Measurements from ENCODE around the gene POLK.
A peak's percentile ranks its signal among the peaks of the same experiment; 100 is the strongest.
"Not testable (repeated sequence)": the region's sequence is repeated elsewhere in the genome, so short reads cannot be mapped to it uniquely, and the experiment has no call there.

POLK gene

DNA sequence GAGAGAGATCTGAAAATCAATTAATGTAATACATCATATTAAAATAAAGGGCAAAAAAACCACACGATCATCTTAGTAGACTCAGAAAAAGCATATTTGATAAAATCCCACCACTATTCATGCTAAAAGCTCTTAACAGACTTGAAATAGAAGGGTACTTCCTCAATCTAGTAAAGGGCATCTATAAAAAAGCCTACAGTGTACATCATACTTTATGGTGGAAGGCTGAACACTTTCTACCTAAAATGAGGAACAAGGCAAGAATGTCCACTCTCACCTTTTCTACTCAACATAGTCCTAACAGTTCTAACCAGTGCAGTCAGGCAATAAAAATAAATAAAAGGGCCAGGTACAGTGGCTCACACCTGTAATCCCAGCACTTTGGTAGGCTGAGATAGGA is 38.9 kb downstream of the POLK start:
- DNase-seq (ENCODE audit: low read depth in 3 of 3), result no peak

DNA sequence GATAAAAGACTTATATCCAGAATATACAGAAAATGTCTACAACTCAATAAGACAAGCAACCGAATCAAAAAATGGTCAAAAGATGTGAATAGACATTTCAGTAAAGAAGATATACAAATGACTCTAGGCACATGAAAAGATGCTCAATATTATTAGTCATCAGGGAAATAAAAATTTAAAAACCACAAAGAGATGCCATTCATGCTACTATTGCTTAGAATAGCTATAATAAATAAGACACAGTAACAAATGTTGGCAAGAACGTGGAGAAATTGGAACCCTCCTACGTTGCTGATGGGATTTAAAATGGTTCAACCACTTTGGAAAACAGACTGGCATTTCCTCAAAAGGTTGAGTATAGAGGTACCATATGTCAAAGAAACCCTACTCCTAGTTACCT is 39.8 kb downstream of the POLK start:
- no peak for DNase-seq (ENCODE audit: low read depth in 3 of 3)

GRCh38 chr5:75552764-75553163 is 41.1 kb downstream of the POLK start:
- DNase-seq (ENCODE audit: low read depth in 3 of 3), result no peak

DNA sequence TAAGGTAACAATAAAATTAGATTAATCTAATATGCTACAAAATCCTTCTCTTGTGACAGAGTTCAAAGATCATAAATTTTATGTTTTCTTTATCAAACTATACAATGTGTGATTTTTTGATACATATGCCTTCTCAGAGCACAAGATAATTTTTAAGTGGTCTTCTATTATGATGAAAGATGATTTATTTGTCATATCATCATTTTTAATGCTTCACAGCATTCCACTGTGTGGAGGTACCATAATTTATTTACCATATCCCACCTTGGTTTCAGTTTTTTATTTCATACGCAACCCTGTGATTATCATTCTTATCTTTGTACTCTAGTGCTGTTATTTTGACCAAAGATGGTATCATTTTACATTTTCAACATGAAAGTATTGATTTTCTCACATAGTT is 41.7 kb downstream of the POLK start:
- DNase-seq (ENCODE audit: low read depth in 3 of 3), result no peak

GRCh38 chr5:75558221-75558620 is 46.5 kb downstream of the POLK start:
- no peak for DNase-seq (ENCODE audit: low read depth in 3 of 3)

- DNase-seq (ENCODE audit: low read depth in 3 of 3), result no peak
These were observed 47.4 kb downstream of the POLK start for GRCh38 chr5:75558981-75559632.

GRCh38 chr5:75560655-75561054 is 49.0 kb downstream of the POLK start:
- not testable (repeated sequence) for DNase-seq (ENCODE audit: low read depth in 3 of 3)

DNA sequence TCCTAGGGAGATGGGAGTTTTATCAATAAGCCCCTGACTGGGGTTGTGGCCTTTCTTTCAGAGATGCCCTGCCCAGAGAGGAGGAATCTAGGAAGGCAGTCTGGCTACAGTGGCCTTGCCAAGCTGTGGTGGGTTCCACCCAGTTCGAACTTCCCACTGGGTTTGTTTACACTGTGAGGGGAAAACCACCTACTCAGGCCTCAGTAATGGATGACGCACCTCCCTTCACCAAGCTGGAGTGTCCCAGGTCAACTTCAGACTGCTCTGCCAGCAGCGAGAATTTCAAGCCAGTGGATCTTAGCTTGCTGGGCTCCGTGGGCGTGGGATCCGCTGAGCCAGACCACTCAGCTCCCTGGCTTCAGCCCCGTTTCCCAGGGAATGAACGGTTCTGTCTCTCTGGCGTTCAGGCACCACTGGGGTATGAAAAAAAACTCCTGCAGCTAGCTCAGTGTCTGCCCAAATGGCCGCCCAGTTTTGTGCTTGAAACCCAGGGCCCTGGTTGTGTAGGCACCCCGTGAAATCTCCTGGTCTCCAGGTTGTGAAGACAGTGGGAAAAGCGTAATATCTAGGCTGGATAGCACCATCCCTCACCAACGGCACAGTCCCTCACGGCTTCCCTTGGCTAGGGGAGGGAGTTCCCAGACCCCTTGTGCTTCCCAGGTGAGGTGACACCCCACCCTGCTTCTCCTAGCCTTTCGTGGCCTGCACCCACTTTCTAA is 54.5 kb downstream of the POLK start:
- DNase-seq (ENCODE audit: low read depth in 3 of 3), result not testable (repeated sequence)

DNA sequence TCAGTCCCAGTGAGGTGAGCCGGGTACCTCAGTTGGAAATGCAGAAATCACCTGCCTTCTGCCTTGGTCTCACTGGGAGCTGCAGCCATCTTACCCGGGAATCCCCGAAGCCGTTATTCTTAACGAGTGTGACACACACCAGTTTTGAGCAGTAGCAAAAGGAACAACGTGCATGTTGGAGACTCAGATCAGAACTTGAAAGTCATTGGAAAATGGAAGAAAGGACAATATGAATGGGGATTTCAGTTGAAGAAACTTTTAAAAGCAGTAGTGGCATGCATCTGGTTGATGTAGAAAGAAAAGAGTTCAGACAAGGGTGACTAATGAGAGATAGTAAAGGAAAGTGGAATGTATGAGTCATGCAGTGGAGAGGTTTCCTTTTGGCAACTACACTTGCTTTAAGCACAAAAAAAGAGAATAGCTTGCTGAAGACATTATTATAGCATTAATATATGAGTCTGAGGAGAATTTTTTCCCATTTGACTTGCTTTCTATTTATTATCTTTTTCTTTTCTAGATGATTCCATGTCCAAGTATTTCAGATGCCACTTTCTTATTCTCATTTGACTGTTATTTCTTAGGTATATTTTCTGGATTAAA is 55.1 kb downstream of the POLK start:
- DNase-seq (ENCODE audit: low read depth in 3 of 3), result peak; percentile 12 to 35 (median 14)

GRCh38 chr5:75567710-75568109 is 56.0 kb downstream of the POLK start:
- no peak for DNase-seq (ENCODE audit: low read depth in 3 of 3)

DNA sequence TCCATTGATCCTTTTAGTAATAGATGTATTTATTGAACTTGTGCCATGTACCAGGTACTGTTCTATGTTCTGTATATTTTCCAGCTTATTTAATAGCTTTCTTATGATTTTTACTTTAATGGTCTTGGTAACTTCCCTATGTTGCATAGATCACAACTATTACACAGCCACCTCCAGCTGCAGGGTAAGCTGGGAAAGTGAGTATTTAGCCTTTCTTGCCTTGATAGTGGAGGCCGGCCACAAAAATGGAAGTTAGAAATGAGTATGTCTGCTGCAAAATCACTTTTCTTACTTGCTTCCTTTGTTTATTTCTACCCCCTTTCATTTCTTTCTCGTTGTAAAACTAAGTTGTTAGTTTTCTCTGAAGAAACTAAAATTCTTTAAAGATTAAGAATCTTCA is 56.5 kb downstream of the POLK start:
- DNase-seq (ENCODE audit: low read depth in 3 of 3), result no peak

DNA sequence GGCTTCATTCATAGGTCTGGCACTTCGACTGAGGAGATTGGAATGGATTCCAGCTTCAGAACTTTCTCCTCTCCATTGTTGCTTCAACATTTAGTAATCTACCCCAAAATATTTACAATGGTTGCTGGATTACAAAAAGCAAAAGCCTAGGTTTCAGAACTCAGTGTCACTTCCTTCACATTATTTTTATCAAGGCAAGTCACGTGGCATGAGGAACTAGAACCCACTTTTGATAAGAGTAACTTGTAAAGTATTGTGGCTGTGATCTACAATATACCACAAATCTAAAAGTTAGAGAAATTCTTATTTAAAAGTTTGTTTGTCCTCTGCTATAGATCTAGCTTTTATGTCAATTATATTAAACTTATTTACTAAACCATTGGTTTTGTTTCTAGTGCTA is 59.9 kb downstream of the POLK start:
- no peak for DNase-seq (ENCODE audit: low read depth in 3 of 3)

DNA sequence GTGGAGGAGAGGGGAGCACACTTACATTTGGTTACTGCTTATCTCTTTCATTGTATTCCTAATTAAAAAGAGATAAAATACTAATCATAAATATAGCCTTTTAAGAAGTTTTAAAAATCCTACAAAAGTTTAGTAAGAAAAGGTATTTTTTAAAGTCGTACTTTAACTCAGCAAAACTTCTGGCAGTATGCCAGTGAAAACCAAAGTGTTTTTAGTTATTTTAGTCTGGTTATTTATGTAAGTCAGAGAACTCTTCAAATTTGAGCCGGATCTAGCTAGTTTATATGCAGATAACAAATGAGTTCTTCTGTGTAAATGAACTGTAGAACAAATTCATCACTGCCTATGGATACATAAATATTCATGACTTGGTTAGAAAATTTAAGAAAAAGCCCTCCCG is 63.1 kb downstream of the POLK start:
- DNase-seq (ENCODE audit: low read depth in 3 of 3), result no peak

DNA sequence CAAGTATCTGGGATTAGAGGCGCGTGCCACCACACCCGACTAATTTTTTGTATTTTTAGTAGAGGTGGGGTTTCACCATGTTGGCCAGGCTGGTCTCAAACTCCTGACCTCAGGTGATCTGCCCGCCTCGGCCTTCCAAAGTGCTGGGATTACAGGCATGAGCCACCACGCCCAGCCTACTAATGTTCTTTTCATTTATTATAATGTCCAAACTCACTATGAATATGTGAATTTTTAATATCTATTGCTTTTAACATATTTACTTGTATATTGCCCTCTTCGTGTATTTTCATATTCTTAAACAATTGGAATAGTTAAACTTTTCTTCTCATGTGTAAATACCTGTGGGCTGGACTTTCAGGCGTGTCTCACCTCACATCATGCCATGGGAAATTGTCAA is 66.6 kb downstream of the POLK start:
- DNase-seq (ENCODE audit: low read depth in 3 of 3), result not testable (repeated sequence)

GRCh38 chr5:75584641-75585040 is 73.0 kb downstream of the POLK start:
- DNase-seq (ENCODE audit: low read depth in 3 of 3), result no peak

DNA sequence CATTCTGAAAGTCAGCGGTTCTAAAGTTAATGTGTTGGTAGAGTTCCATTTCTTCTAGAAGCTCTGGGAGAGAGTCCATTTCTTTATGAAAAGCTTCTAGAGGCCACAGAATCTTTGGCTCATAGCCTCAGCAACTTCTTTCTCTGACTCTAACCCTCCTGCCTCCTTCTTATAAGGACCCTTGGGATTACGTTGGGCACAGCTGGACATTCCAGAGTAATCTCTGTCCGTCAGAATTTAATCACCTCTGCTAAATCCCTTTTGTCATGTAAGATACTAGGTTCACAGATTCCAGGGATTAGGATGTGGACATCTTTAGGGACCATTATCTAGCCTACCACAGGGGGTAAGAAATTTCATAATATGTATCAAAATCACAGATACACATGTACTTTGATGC is 77.0 kb downstream of the POLK start:
- DNase-seq (ENCODE audit: low read depth in 3 of 3), result no peak

GRCh38 chr5:75600535-75600934 is 88.8 kb downstream of the POLK start:
- no peak for DNase-seq (ENCODE audit: low read depth in 3 of 3)

DNA sequence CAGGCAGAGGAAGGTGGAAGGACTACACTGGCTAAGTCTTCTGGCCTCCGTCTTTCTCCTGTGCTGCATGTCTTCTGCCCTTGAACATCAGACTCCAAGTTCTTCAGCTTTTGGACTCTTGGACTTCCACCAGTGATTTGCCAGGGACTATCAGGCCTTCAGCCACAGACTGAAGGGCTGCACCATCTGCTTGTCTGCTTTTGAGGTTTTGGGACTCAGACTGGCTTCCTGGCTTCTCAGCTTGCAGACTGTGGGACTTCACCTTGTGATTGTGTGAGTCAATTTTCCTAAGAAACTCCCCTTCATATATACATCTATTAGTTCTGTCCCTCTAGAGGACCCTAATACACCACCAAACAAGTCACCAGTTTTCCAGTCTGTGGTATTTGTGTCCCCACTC is 89.9 kb downstream of the POLK start:
- no peak for DNase-seq (ENCODE audit: low read depth in 3 of 3)

GRCh38 chr5:75601996-75602395 is 90.3 kb downstream of the POLK start:
- no peak for DNase-seq (ENCODE audit: low read depth in 3 of 3)

GRCh38 chr5:75603371-75603770 is 91.7 kb downstream of the POLK start:
- DNase-seq (ENCODE audit: low read depth in 3 of 3), result no peak

DNA sequence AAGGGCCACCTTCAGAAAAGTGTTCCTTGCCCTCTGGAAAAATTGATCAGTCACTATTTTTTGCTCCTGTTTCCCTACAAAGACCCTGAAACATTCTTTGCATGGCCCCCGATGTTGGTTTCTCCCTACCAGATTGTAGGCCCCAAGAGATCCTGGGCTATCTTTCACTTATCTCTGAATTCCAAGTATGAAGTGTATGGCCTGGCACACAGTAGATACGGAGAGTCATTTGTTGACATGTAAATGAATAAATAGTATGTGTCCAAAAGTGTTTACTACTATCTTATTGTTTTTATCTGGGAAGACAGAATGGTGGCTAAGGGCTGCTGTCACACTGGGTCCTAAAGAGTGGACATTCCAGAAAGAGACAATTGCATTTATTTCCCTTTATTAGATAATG is 92.1 kb downstream of the POLK start:
- DNase-seq (ENCODE audit: low read depth in 3 of 3), result no peak

- DNase-seq (ENCODE audit: low read depth in 3 of 3), result not testable (repeated sequence)
These were observed 95.7 kb downstream of the POLK start for GRCh38 chr5:75607341-75607740.

- no peak for DNase-seq (ENCODE audit: low read depth in 3 of 3)
These were observed 97.2 kb downstream of the POLK start for GRCh38 chr5:75608870-75609269.

Measured in stimulated activated CD4-positive, alpha-beta T cell treated with anti-CD3 and anti-CD28 coated beads, TNF-alpha, amount 100 ng/mL, for 4 hours (primary cell).